Natural killer cell treated with Interleukin-12 subunit alpha and Interleukin-12 subunit beta and Interleukin-15 and Interleukin-18, amount 100 ng/mL, for 72 hours (primary cell): Measurements from ENCODE around the gene C21orf58. TPM values are rescaled to one million over a fixed set of nuclear protein-coding genes. Genes with fewer than 3 reads are reported as not detected.
A peak's percentile ranks its signal among the peaks of the same experiment; 100 is the strongest.

Experiments
- ATAC-seq, 2 donors: fragments of 150-1000 bp; cut with Tn5 transposase in 1 of 2; sonication (Bioruptor Pico), chemical (Tn5 transposase) in 1 of 2; 2 replicates each; pipeline ENCODE4 v1.10.0; 2021
- DNase-seq: peaks from one replicate; pipeline ENCODE4 v3.0.0; 2022; ENCODE audit warnings: low spot score
- H3K27ac Mint-ChIP-seq, 2 donors: 1 replicate in 1 of 2; 2 replicates in 1 of 2; pipeline ENCODE4 v1.8.0; 2022; ENCODE audit warnings: mixed read lengths in 2 of 2, mild to moderate bottlenecking in 1 of 2, moderate library complexity in 1 of 2
- H3K27me3 Mint-ChIP-seq, 2 donors: 1 replicate in 1 of 2; 2 replicates in 1 of 2; pipeline ENCODE4 v1.8.0; 2022; ENCODE audit warnings: mixed read lengths in 2 of 2
- H3K36me3 Mint-ChIP-seq: one replicate; pipeline ENCODE4 v1.8.0; 2022; ENCODE audit warnings: mixed read lengths
- H3K4me1 Mint-ChIP-seq, 2 donors: 1 replicate in 1 of 2; 2 replicates in 1 of 2; pipeline ENCODE4 v1.8.0; 2022; ENCODE audit warnings: low read depth in 2 of 2, mixed read lengths in 2 of 2, mild to moderate bottlenecking in 1 of 2
- H3K4me3 Mint-ChIP-seq: one replicate; pipeline ENCODE4 v1.8.0; 2022; ENCODE audit warnings: mixed read lengths
- H3K9me3 Mint-ChIP-seq: 2 replicates; pipeline ENCODE4 v1.8.0; 2022; ENCODE audit warnings: mixed read lengths
- total RNA-seq, 2 donors: library from RNA; stranded (reverse); gene quantifications; one replicate each; pipeline ENCODE4 v1.2.3, GENCODE V29; 2022

The C21orf58 gene
- total RNA-seq, 2 donors from 2014 or later: 12.3 to 49.3 TPM

- Mint-ChIP-seq H3K4me3 (peak overlapping the region; percentile 86), H3K4me1 (peaks cover 20 to 24% of the 10 kb centered on the region in 2 donors), H3K27me3 (no peaks in the 10 kb centered on the region), H3K36me3 (peaks cover 10% of the 10 kb centered on the region), H3K27ac (peak overlapping the region; percentile 26 to 61), H3K9me3 (no peaks in the 10 kb centered on the region)
- ATAC-seq (peak in 1 of 2 donors; percentile 15), DNase-seq (no peak)
These were observed 1.6 kb upstream of the C21orf58 start for GRCh38 chr21:46325073-46325912.

GRCh38 chr21:46324390-46325072 lies 861 bp upstream of the C21orf58 start:
- Mint-ChIP-seq H3K27me3 (no peaks in the 10 kb centered on the region), H3K4me1 (peaks cover 20 to 24% of the 10 kb centered on the region in 2 donors)
- ATAC-seq: peak; percentile 90 to 91

GRCh38 chr21:46323227-46323709 lies 402 bp downstream of the C21orf58 start:
- Mint-ChIP-seq H3K4me1 (peaks cover 20 to 24% of the 10 kb centered on the region in 2 donors), H3K27me3 (no peaks in the 10 kb centered on the region), H3K27ac (peak overlapping the region; percentile 86 to 91), H3K36me3 (peaks cover 9% of the 10 kb centered on the region), H3K4me3 (peak overlapping the region; percentile 86), H3K9me3 (no peaks in the 10 kb centered on the region)
- ATAC-seq (no peak), DNase-seq (no peak)

More at GRCh38 chr21:46324390-46325072, 861 bp upstream of the C21orf58 start:
- H3K27ac Mint-ChIP-seq: peak overlapping the region; percentile 86 to 91
- H3K36me3 Mint-ChIP-seq: peaks cover 10% of the 10 kb centered on the region
- H3K9me3 Mint-ChIP-seq: no peaks in the 10 kb centered on the region
- peak overlapping the region; percentile 86 for H3K4me3 Mint-ChIP-seq
- peak; percentile 92 for DNase-seq

GRCh38 chr21:46322351-46323226 lies 1.1 kb downstream of the C21orf58 start:
- no peak for ATAC-seq
- DNase-seq: no peak
- peaks cover 20 to 24% of the 10 kb centered on the region in 2 donors for H3K4me1 Mint-ChIP-seq
- no peaks in the 10 kb centered on the region for H3K27me3 Mint-ChIP-seq
- peak overlapping the region; percentile 86 to 91 for H3K27ac Mint-ChIP-seq
- H3K4me3 Mint-ChIP-seq: peak overlapping the region; percentile 86
- no peaks in the 10 kb centered on the region for H3K9me3 Mint-ChIP-seq
- H3K36me3 Mint-ChIP-seq: peaks cover 6% of the 10 kb centered on the region

- DNase-seq (no peak), ATAC-seq (no peak)
- Mint-ChIP-seq H3K4me1 (peaks cover 11 to 14% of the 10 kb centered on the region in 2 donors), H3K9me3 (no peaks in the 10 kb centered on the region), H3K36me3 (no peaks in the 10 kb centered on the region), H3K27ac (no peak overlapping the region), H3K27me3 (no peaks in the 10 kb centered on the region), H3K4me3 (no peak overlapping the region)
These were observed 3.3 kb downstream of the C21orf58 start for GRCh38 chr21:46320331-46320801.

- no peak overlapping the region for H3K4me3 Mint-ChIP-seq
- H3K9me3 Mint-ChIP-seq: no peaks in the 10 kb centered on the region
- no peak for ATAC-seq
- no peaks in the 10 kb centered on the region for H3K27me3 Mint-ChIP-seq
- H3K4me1 Mint-ChIP-seq: peaks cover 10 to 13% of the 10 kb centered on the region in 2 donors
- no peak overlapping the region for H3K27ac Mint-ChIP-seq
- no peak for DNase-seq
- no peaks in the 10 kb centered on the region for H3K36me3 Mint-ChIP-seq
These were observed 4.5 kb downstream of the C21orf58 start for GRCh38 chr21:46319186-46319585.

- H3K4me1 Mint-ChIP-seq: peaks cover 10 to 13% of the 10 kb centered on the region in 2 donors
- no peaks in the 10 kb centered on the region for H3K27me3 Mint-ChIP-seq
- DNase-seq: no peak
- H3K9me3 Mint-ChIP-seq: no peaks in the 10 kb centered on the region
- H3K36me3 Mint-ChIP-seq: no peaks in the 10 kb centered on the region
- no peak overlapping the region for H3K4me3 Mint-ChIP-seq
- ATAC-seq: no peak
- H3K27ac Mint-ChIP-seq: no peak overlapping the region
These were observed 5.2 kb downstream of the C21orf58 start for GRCh38 chr21:46318464-46318845.

- no peaks in the 10 kb centered on the region for H3K36me3 Mint-ChIP-seq
- ATAC-seq (no peak), DNase-seq (no peak)
- peaks cover 9 to 10% of the 10 kb centered on the region in 2 donors for H3K4me1 Mint-ChIP-seq
- H3K4me3 Mint-ChIP-seq: no peak overlapping the region
- no peak overlapping the region for H3K27ac Mint-ChIP-seq
- no peaks in the 10 kb centered on the region for H3K9me3 Mint-ChIP-seq
- H3K27me3 Mint-ChIP-seq: no peaks in the 10 kb centered on the region
These were observed 5.8 kb downstream of the C21orf58 start for GRCh38 chr21:46317710-46318463.

- Mint-ChIP-seq H3K4me3 (no peak overlapping the region), H3K36me3 (no peaks in the 10 kb centered on the region), H3K4me1 (peaks cover 6 to 8% of the 10 kb centered on the region in 2 donors), H3K9me3 (no peaks in the 10 kb centered on the region), H3K27me3 (no peaks in the 10 kb centered on the region), H3K27ac (no peak overlapping the region)
- DNase-seq (no peak), ATAC-seq (no peak)
These were observed 6.9 kb downstream of the C21orf58 start for GRCh38 chr21:46316708-46317324.

GRCh38 chr21:46314441-46315020 lies 9.1 kb downstream of the C21orf58 start:
- no peaks in the 10 kb centered on the region for H3K4me1 Mint-ChIP-seq
- no peak for ATAC-seq
- DNase-seq: no peak
- no peaks in the 10 kb centered on the region for H3K36me3 Mint-ChIP-seq
- H3K27ac Mint-ChIP-seq: no peak overlapping the region
- H3K4me3 Mint-ChIP-seq: no peak overlapping the region
- H3K27me3 Mint-ChIP-seq: no peaks in the 10 kb centered on the region
- no peaks in the 10 kb centered on the region for H3K9me3 Mint-ChIP-seq

GRCh38 chr21:46312949-46313348 lies 10.7 kb downstream of the C21orf58 start:
- ATAC-seq: no peak
- H3K27ac Mint-ChIP-seq: no peak overlapping the region
- no peak overlapping the region for H3K4me3 Mint-ChIP-seq
- no peaks in the 10 kb centered on the region for H3K36me3 Mint-ChIP-seq
- no peak for DNase-seq
- no peaks in the 10 kb centered on the region for H3K9me3 Mint-ChIP-seq
- H3K27me3 Mint-ChIP-seq: no peaks in the 10 kb centered on the region
- H3K4me1 Mint-ChIP-seq: no peaks in the 10 kb centered on the region

- no peaks in the 10 kb centered on the region for H3K36me3 Mint-ChIP-seq
- no peak for DNase-seq
- no peak overlapping the region for H3K27ac Mint-ChIP-seq
- ATAC-seq: no peak
- no peaks in the 10 kb centered on the region for H3K9me3 Mint-ChIP-seq
- H3K4me3 Mint-ChIP-seq: no peak overlapping the region
- no peaks in the 10 kb centered on the region for H3K27me3 Mint-ChIP-seq
- H3K4me1 Mint-ChIP-seq: peaks cover 0 to 6% of the 10 kb centered on the region in 2 donors
These were observed 12.1 kb downstream of the C21orf58 start for GRCh38 chr21:46311568-46311967.
